Right lobe of liver (tissue), 4 donors: ENCODE results near the gene EPHA1.

Experiments used
- POLR2A ChIP-seq: fragments of 450-650 bp; IDR thresholded peaks from one replicate; pipeline ENCODE4 v1.6.1; 2017; ENCODE audit warnings: antibody characterized with exemption, mild to moderate bottlenecking
- TF ChIP-seq, protein P1 (sequence below), 4 donors: fragments of 200-600 bp in 3 of 4; fragments of 450-650 bp in 1 of 4; IDR thresholded peaks; one replicate each; pipeline versions ENCODE4 v1.5.1 to v1.8.0; 2016 to 2022; ENCODE audit warnings: antibody characterized with exemption in 4 of 4, mild to moderate bottlenecking in 2 of 4
- donor health status: DM: no; HTN: no; CAD: no.
- donor health status: DM: no; HTN: no; CAD: no.
- donor health status: DM: no; HTN: yes; CAD: no.

GRCh38 chr7:143437578-143437977, 28.9 kb upstream of the EPHA1 start:
- TF ChIP-seq, protein P1, sequence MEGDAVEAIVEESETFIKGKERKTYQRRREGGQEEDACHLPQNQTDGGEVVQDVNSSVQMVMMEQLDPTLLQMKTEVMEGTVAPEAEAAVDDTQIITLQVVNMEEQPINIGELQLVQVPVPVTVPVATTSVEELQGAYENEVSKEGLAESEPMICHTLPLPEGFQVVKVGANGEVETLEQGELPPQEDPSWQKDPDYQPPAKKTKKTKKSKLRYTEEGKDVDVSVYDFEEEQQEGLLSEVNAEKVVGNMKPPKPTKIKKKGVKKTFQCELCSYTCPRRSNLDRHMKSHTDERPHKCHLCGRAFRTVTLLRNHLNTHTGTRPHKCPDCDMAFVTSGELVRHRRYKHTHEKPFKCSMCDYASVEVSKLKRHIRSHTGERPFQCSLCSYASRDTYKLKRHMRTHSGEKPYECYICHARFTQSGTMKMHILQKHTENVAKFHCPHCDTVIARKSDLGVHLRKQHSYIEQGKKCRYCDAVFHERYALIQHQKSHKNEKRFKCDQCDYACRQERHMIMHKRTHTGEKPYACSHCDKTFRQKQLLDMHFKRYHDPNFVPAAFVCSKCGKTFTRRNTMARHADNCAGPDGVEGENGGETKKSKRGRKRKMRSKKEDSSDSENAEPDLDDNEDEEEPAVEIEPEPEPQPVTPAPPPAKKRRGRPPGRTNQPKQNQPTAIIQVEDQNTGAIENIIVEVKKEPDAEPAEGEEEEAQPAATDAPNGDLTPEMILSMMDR (IDR thresholded peaks at IDR 0.05) = no peak
- no peak for TF ChIP-seq POLR2A
